Stomach (tissue), 9 donors: ENCODE results near the gene MASP1. TPM values are rescaled to one million over a fixed set of nuclear protein-coding genes. Genes with fewer than 3 reads are reported as not detected.

Experiments used
- DNase-seq, 2 donors: peaks; one replicate each; pipeline versions ENCODE4 v3.0.0 to v3.0.0-alpha.2; 2013 to 2019
- H3K27ac ChIP-seq, 5 donors: fragments of 200-600 bp in 4 of 5; sonication (generic) in 4 of 5; one replicate each; pipeline ENCODE4 v1.5.1; 2013 to 2019; ENCODE audit warnings: mild to moderate bottlenecking in 1 of 5, moderate library complexity in 1 of 5
- H3K27me3 ChIP-seq, 3 donors: fragments of 200-600 bp; sonication (generic); one replicate each; pipeline ENCODE4 v1.5.1; 2017 to 2019; ENCODE audit warnings: mixed run types in 1 of 3
- H3K36me3 ChIP-seq, 4 donors: fragments of 200-600 bp; sonication (generic); 1 replicate in 3 of 4; 2 replicates in 1 of 4; pipeline ENCODE4 v1.5.1; 2016 to 2019
- H3K4me1 ChIP-seq, 4 donors: fragments of 200-600 bp; sonication (generic); one replicate each; pipeline ENCODE4 v1.5.1; 2016 to 2019
- H3K4me3 ChIP-seq, 4 donors: fragments of 200-600 bp; sonication (generic) in 3 of 4; one replicate each; pipeline ENCODE4 v1.5.1; 2016 to 2019; ENCODE audit warnings: mild to moderate bottlenecking in 1 of 4
- H3K9me3 ChIP-seq, 4 donors: fragments of 200-600 bp; sonication (generic); one replicate each; pipeline ENCODE4 v1.5.1; 2016 to 2019
- EP300 ChIP-seq: sonication (generic); formaldehyde crosslinking; IDR thresholded peaks from one replicate; pipeline ENCODE4 v1.6.1; 2017; ENCODE audit warnings: antibody characterized with exemption
- POLR2A ChIP-seq, 4 donors: fragments of 450-650 bp; IDR thresholded peaks; one replicate each; pipeline ENCODE4 v1.6.1; 2016; ENCODE audit warnings: antibody characterized with exemption in 4 of 4, control low read depth in 2 of 4, mild to moderate bottlenecking in 1 of 4, moderate library complexity in 1 of 4
- POLR2AphosphoS5 ChIP-seq, 3 donors: sonication (generic); formaldehyde crosslinking; IDR thresholded peaks; one replicate each; pipeline ENCODE4 v1.6.1; 2016; ENCODE audit warnings: antibody characterized with exemption in 3 of 3
- WGBS, 5 donors: extraction: QIAGEN DNeasy Blood & Tissue Kit in 3 of 5; methylation state at CpG; one replicate each; pipeline versions ENCODE4 v1.1.5 to v1.1.7; 2013 to 2018; 5-methylcytosine and 5-hydroxymethylcytosine counted together
- intact Hi-C: fragments of 100-400 bp; cut with DNase I; formaldehyde crosslinking; loops from one replicate; pipeline ENCODE4 v1.15.1; 2023; ENCODE audit warnings: low total_unique reads
- polyA plus RNA-seq, 3 donors: library from polyadenylated mRNA; stranded (reverse); fragments of 200-250 nt; gene quantifications; one replicate each; pipeline ENCODE4 v1.2.3, GENCODE V29; 2013
- total RNA-seq, 5 donors: library from RNA; depleted of rRNA; stranded (reverse); fragments of >200 nt; gene quantifications; one replicate each; pipeline versions ENCODE4 v1.1.0 to v1.2.3, GENCODE V29; 2014 to 2016
- TF ChIP-seq, protein P1 (sequence below), 7 experiments: fragments of 450-650 bp in 4 of 7; fragments of 200-600 bp in 3 of 7; sonication (generic) in 3 of 7; IDR thresholded peaks; one replicate each; pipeline ENCODE4 v1.5.1; 2016 to 2019; ENCODE audit warnings: antibody characterized with exemption in 7 of 7, control low read depth in 2 of 7, mild to moderate bottlenecking in 1 of 7
- donor health status: healthy with polysubstance abuse.
- donor health status: Bipolar disorder and iron deficiency.
- donor health status: healthy.

The MASP1 gene
- total and polyA plus RNA-seq, 8 donors, result 0.15 to 2.9 (median 0.70) TPM; not detected in 2

DNA sequence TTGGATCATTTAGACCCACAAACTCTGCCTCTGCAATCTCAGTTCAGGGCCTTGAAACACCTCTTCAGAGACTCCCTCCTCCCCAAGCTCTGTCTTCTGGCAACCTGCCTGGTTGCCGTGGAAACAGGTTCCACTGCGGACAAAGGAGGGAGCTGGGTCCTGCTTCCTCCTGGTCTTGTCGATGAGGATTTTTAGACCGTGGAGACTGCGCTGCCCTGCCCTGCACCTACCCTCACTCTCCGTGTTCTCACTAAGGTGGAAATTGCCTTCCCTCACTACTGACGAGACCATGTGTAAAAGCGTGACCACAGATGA, 94.2 kb downstream of the MASP1 start, which contains the start of gene RTP1:
RTP1 (plus strand) TSS at position 152 of the 315 bp plus-strand sequence; CDS start at position 182, 30 bp downstream.
- DNase-seq, result peak in 1 of 2 donors; percentile 46
- no peak within 1 kb of the TSS for H3K4me3 ChIP-seq
- no peaks in the 10 kb centered on the region for H3K27me3 ChIP-seq
- H3K9me3 ChIP-seq, result no peaks in the 10 kb centered on the region
- no peaks in the 10 kb centered on the region for H3K36me3 ChIP-seq
- TF ChIP-seq POLR2A (IDR thresholded peaks at IDR 0.05), result no peak
- TF ChIP-seq, protein P1, sequence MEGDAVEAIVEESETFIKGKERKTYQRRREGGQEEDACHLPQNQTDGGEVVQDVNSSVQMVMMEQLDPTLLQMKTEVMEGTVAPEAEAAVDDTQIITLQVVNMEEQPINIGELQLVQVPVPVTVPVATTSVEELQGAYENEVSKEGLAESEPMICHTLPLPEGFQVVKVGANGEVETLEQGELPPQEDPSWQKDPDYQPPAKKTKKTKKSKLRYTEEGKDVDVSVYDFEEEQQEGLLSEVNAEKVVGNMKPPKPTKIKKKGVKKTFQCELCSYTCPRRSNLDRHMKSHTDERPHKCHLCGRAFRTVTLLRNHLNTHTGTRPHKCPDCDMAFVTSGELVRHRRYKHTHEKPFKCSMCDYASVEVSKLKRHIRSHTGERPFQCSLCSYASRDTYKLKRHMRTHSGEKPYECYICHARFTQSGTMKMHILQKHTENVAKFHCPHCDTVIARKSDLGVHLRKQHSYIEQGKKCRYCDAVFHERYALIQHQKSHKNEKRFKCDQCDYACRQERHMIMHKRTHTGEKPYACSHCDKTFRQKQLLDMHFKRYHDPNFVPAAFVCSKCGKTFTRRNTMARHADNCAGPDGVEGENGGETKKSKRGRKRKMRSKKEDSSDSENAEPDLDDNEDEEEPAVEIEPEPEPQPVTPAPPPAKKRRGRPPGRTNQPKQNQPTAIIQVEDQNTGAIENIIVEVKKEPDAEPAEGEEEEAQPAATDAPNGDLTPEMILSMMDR (IDR thresholded peaks at IDR 0.05), result no peak
- no peak for TF ChIP-seq EP300
- no peak for TF ChIP-seq POLR2AphosphoS5 (IDR thresholded peaks at IDR 0.05)
- H3K4me1 ChIP-seq, result peaks cover 0 to 5% (median 0%) of the 10 kb centered on the region in 4 donors
- 56 to 71% (median 62%) methylated on average over 8 of the region's 8 CpGs for WGBS, 5 donors
- no peak within 1 kb of the TSS for H3K27ac ChIP-seq
- intact Hi-C loops, result no loop called here

DNA sequence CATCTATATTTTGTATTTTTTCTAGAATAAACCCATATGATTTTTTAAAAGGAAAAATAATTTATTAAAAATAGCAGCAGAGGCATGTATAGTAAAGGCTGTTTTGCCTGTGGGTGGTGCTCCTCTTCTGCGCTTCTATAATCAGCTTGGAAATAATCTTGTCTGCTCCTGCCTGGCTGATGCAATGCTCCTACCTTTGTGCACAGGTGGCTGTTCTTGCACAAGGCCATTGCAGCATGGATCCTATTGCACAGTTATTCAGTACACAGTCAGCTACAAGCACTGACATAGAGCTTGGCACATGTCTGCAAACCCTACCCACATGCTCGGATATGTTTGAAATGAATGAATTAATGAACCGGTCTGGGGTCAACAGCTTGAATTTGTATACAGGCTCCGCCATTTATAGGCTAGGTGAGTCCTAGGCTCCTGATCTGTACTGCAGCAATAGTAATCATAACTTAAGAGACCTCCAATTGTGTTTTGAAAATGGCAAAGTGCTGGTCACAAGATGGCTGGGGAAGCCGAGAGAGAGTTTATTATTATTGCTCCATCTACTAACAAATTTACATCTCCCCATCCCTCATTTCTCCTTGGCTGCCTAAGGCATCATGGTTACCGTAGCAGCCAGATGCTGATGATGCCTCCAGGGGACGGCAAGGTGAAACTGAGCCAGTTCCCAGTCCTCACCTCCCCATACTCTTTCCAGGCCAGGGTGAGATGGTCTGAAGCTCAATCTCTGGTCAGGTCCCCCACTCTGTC, 94.8 kb downstream of the MASP1 start:
- H3K4me1 ChIP-seq, result peaks cover 0 to 5% (median 0%) of the 10 kb centered on the region in 4 donors
- no peak overlapping the region for H3K4me3 ChIP-seq
- no peak overlapping the region for H3K27ac ChIP-seq
- no peaks in the 10 kb centered on the region for H3K27me3 ChIP-seq
- no peaks in the 10 kb centered on the region for H3K36me3 ChIP-seq
- TF ChIP-seq POLR2AphosphoS5 (IDR thresholded peaks at IDR 0.05), result no peak
- TF ChIP-seq POLR2A (IDR thresholded peaks at IDR 0.05), result no peak
- TF ChIP-seq, protein P1 (IDR thresholded peaks at IDR 0.05), result no peak
- TF ChIP-seq EP300, result no peak
- intact Hi-C loops, result no loop called here
- WGBS, 5 donors, result 73 to 86% (median 85%) methylated on average over 7 of the region's 7 CpGs
- no peak for DNase-seq
- no peaks in the 10 kb centered on the region for H3K9me3 ChIP-seq

DNA sequence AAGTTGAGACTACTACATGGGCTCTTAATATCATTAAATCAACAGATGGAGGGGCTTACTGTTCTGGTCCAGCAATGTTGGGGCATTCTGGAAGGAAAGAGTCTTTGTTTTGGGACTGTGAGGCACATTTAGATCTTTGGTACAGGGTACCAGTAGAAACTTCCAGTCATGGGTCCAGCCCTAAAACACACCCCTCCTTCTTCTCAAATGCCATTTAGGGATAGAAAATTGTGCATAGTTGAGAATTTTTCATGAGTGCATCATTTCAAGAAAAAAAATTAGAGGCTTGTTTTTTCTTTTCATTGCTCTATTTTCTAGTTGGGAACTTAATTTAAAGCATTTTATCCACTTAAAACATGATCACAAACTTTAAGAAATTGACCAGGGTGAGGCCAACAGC, 98.4 kb downstream of the MASP1 start:
- H3K4me3 ChIP-seq, result no peak overlapping the region
- TF ChIP-seq POLR2A (IDR thresholded peaks at IDR 0.05), result no peak
- TF ChIP-seq, protein P1 (IDR thresholded peaks at IDR 0.05), result no peak
- no peak for TF ChIP-seq EP300
- TF ChIP-seq POLR2AphosphoS5 (IDR thresholded peaks at IDR 0.05), result no peak
- H3K27me3 ChIP-seq, result no peaks in the 10 kb centered on the region
- H3K4me1 ChIP-seq, result peaks cover 0 to 13% (median 6%) of the 10 kb centered on the region in 4 donors
- intact Hi-C loops, result no loop called here
- no peak overlapping the region for H3K27ac ChIP-seq
- H3K9me3 ChIP-seq, result no peaks in the 10 kb centered on the region
- no peak for DNase-seq
- no peaks in the 10 kb centered on the region for H3K36me3 ChIP-seq

DNA sequence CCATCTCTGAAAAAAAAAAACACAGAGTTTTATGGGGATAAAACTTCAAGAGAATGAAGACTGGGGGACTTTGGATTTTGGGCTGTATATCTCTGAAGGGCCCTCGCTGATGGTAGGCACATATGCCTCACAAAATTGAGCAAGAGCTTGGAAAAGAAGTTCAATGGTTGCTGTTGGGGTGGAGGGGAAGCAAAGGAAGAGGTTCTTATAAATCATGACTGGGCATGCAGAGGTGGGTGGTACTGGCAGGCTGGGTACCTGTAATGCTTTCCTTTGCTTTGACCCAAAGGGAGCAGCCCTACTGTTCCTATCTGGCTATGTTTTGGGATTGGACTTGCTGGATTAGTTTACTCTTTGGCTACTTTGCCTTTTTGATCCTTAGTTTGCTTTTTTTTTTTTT, 100.3 kb downstream of the MASP1 start:
- no peak overlapping the region for H3K27ac ChIP-seq
- WGBS, 5 donors, result 78 to 93% (median 89%) methylated on average over 1 of the region's 1 CpG
- H3K9me3 ChIP-seq, result no peaks in the 10 kb centered on the region
- H3K36me3 ChIP-seq, result no peaks in the 10 kb centered on the region
- H3K27me3 ChIP-seq, result no peaks in the 10 kb centered on the region
- intact Hi-C loops, result no loop called here
- DNase-seq, result no peak
- H3K4me3 ChIP-seq, result no peak overlapping the region
- peaks cover 10 to 32% (median 24%) of the 10 kb centered on the region in 4 donors for H3K4me1 ChIP-seq
- TF ChIP-seq POLR2A (IDR thresholded peaks at IDR 0.05) (no peak), EP300 (no peak), POLR2AphosphoS5 (IDR thresholded peaks at IDR 0.05) (no peak)
- TF ChIP-seq, protein P1 (IDR thresholded peaks at IDR 0.05), result no peak
